RPMI7951 (cell line): Measurements from ENCODE around the gene POLR2C. TPM values are rescaled to one million over a fixed set of nuclear protein-coding genes. Genes with fewer than 3 reads are reported as not detected.
A peak's percentile ranks its signal among the peaks of the same experiment; 100 is the strongest.
"Not testable (repeated sequence)": the region's sequence is repeated elsewhere in the genome, so short reads cannot be mapped to it uniquely, and the experiment has no call there.

Experiments
- DNase-seq: peaks from one replicate; pipeline ENCODE4 v3.0.0-alpha.2; 2012; ENCODE audit warnings: low read depth
- total RNA-seq: library from RNA; depleted of rRNA; stranded (reverse); fragments of >200 nt; shearing (Covaris generic); gene quantifications from 2 replicates; pipeline ENCODE4 v1.2.3, GENCODE V29; 2014; rRNA removed

Gene POLR2C
- total RNA-seq, result 171 and 186 TPM in 2 replicates

DNA sequence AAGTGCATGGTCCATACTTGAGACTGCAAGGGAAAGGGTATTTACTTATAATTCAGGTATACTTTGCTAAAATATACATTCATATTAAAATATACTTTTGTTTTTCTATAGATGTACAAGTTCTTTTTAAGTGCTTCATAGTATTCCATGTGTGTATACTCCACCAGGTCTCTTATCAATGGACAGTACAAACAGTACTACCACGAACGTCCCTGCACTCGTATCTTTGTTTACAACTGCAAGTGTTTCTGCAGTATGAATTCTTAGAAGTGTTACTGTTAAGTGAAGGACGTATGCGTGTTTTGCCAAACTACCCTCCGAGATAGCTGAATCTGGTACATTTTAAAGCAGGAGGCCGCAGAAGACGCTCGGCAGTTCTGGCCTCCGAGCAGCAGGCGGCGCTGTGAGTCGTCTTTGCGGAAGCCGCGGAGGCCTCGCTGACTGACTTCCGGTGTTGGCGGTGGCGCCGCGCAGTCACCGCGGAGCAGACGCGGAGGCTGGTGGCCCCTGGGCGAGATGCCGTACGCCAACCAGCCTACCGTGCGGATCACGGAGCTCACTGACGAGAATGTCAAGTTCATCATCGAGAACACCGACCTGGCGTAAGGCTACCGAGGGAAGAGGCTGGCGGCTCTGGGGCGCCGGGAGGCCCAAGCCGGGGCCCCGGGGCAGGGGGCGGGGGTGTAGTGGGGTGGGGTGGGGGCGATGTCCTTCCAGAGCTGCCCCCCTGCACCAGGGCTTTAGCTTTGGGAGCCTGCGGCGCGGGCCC, at the start of gene POLR2C:
TSS of gene POLR2C (plus strand) at position 471 of the 769 bp plus-strand sequence. CDS start at position 517, 46 bp downstream.
- peak; percentile 81 for DNase-seq

DNA sequence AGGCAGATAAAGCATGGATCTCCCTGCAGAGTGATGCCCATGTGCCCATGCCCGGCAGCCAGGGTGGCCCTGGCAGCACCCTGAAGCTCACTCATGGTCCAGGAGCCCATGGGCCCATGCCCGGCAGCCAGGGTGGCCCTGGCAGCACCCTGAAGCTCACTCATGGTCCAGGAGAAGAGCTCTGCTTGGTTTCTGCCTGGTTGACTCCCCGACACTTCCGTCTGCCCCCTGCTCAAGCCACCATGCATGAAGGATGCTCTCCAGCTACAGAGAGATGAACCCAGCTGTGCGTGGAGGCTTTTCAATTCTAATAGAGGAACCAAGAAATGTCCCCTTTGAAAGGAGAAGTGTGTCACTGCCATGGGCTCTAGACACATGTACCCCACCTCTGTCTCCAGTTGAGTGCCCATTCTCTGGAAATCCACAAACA, 49.2 kb upstream of the POLR2C start:
- no peak for DNase-seq

DNA sequence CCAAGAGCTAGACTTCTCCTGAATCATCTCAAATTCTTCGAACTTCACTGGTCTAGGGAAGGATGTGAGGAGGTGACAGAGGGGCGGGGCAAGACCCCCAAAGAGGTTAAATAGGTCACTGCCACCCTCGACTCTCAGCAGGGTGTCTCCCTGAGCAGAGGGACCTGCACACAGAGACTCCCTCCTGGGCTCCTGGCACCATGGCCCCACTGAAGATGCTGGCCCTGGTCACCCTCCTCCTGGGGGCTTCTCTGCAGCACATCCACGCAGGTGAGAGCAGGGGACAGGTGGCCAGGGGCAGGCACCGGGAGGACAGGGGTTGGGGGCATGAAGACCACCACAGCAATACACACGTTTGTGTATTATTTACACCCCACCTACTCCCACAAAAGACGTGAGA, 48.7 kb upstream of the POLR2C start:
- DNase-seq, result no peak

DNA sequence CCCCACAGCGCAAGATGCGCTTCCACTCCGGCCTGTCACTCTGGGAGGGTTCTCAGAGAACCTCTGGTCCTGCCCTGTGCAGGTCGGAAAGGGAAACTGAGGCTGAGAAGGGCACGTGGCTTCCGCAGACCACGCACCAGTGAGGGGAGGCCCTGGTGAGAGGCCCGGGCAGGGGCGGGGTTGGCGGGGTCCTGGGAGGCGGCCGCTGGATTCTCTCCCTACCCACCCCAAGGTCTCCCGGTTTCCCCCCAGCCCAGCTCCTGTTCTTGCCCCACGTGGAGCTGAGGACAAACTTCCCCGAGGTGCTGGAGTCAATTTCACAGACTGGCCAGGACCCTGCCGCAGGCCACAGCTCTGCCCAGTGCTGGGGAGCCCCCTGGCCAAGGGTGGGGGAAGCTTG, 46.4 kb upstream of the POLR2C start:
- DNase-seq, result no peak

DNA sequence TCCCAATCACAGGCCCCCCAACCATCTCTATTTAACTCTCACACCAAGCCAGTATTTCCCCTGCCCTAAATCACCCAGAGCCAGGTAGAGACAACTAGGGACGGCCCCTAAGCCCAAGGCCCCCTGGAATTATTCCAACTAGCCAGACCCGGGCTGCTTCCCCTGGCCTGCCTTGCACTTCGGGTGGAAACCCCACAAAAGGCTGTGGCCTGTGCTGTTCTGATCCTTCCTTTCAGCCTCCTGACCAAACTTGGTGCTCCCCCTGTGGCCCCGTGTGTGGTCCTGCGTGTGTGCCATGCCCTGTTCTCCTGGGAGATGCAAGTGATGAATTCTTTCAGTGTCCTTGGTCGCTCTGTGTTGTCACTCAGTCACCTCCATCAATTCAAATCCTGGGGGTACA, 43.0 kb upstream of the POLR2C start:
- no peak for DNase-seq

DNA sequence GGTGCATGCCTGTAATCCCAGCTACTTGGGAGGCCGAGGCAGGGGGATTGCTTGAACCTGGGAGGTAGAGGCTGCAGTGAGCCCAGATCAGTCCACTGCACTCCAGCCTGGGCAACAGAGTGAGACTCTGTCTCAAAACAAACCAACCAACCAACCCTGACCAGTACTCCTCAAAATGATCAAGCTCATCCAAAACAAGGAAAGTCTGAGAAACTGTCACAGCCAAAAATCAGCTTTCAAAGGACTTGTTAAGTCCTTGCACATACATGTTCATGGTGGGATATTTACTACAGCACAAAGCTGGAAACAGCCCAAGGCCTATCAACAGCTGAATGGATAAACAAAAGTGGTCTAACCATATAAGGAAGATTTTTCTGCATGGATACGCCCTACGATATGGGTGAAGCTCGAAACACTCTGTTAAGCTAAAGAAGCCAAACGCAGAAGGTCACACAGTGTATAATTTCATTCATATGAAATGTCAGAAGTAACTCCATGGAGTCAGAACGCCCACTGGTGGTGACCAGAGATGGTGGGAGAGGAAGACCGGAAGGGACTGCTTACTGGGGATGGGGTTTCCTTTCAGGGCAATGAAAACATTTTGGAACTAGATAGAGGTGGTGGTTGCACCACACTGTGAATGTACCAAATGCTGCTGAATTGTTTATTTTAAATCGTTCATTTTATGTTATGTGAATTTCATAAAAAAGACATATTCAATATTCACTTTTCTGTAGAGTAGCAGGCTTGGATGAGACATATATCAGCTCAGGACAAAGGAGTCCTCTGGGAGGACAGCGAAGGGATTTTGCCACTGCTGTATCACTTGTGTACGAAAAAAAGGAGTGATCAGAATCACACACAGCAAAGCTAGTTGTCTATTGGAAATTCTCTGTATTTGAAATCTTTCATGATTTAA, 40.2 kb upstream of the POLR2C start:
- DNase-seq, result peak; percentile 74

DNA sequence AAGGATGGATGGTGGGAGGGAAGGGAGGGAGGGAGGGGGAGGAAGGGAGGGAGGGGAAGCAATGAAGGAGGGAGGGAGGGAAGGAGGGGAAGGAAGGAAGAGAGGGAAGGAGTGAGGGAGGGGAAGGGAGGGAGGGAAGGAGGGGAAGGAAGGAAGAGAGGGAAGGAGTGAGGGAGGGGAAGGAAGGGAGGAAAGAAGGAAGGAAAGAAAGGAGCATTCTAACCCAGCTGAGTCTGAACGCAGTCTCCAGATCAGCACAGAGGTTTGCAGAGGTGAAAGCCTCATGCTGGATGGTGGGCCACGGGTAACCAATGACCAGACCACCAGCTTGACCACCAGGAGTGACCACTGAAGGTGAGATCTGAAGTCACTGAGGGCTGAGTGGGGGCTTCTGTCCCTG, 39.3 kb upstream of the POLR2C start:
- no peak for DNase-seq

DNA sequence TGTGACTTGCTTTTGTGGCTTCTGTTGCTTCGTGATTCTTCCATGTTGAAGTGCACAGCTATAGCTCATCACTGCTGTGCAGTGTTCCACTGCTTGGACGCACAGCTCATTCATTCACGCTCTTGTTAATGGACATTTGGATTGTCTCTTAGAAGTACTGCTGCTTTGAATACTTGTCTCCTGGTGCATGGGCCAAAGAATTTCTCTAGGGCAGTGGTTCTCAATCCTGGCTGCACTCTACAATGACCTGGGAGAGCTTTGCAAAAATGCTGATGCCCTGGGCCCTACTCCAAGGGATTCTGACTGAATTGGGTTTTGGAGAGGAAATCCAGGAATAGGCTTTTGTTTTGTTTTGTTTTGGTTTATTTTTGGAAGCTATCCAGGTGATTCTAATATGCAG, 37.9 kb upstream of the POLR2C start:
- no peak for DNase-seq

DNA sequence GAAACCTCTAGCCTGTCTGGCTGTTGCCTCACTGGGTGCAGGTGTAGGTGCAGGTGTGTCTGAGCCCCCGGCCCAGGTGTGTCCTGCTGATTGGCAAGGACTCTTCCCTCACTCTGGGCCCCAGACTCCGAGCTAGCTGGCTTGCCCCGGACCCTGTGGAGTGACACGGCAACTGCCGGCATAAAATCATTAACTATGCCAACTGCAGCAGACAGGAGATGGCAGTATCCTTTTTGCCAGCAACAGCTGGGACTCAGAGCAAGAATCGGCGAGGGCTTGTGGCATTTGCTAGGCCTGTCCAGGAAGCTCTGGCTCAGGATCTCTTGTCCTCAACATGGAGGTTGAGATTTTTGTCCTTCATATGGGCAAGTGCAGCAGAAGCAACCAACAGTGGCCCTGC, 36.1 kb upstream of the POLR2C start:
- no peak for DNase-seq

DNA sequence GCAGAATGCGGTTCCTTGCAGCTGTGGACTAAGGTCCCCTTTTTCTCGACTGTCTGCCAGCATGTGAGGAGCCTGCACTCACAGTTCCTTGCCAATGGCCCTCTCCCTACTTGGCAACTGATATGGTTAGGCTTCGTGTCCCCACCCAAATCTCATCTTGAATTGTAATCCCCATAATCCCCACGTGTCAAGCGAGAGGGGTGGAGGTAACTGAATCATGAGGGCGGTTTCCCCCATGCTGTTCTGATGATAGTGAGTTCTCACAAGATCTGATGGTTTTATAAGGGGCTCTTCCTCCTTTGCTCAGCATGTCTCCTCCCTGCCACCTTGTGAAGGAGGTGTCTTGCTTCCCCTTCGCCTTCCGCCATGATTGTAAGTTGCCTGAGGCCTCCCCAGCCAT, 35.2 kb upstream of the POLR2C start:
- DNase-seq, result no peak

DNA sequence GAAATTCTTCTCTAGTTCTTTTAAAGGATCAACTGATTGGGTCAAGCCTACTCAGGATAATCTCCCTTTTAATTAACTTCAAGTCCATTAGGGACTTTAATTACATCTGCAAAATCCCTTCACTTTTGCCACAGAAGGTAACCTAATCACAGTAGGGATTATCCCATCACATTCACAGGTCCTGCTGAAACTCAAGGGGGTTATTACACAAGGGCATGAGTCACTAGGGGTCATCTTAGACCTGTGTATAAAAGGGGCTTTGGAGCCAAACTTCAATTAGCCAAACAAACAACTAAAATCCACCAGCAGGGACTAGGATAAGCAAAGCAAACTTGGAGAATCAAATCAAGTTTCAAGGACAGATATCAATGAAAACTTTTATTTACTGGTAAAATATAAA, 34.7 kb upstream of the POLR2C start:
- DNase-seq, result no peak

DNA sequence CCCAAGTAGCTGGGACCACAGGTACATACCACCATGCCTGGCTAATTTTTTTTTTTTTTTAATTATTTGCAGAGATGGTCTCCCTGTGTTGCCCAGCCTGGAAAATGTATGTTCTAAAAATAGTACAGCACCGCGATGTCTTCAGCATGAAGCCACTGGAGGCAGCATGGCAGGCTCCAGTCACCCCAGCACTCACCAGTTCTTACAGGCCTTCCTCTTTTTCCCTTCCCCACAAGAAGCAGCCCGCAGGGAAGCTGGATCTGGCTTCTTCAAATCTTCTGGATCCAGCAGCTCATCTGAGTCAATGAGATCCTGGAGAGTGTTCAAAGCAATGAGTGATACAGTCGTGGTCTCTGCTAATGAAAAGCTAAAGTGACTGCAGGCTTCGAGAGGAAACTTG, 31.5 kb upstream of the POLR2C start:
- no peak for DNase-seq

DNA sequence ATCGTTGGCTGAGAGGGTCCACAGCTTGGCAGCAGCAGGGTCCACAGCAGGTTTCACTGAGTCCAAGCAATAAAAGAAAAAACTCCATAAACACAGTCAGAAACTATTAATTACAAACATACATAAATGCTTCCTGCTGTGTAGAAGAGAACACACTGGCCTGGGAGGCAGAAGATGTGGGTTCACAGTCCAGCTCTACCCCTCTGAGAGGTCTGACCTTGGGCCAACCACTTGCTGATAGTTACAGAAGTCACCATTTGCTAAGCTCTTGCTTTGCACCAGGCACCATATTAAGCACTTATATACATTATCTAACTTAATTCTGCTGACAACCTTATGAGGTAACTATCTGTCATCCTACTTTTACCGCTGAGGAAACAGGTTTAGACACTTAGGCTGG, 30.0 kb upstream of the POLR2C start:
- no peak for DNase-seq

DNA sequence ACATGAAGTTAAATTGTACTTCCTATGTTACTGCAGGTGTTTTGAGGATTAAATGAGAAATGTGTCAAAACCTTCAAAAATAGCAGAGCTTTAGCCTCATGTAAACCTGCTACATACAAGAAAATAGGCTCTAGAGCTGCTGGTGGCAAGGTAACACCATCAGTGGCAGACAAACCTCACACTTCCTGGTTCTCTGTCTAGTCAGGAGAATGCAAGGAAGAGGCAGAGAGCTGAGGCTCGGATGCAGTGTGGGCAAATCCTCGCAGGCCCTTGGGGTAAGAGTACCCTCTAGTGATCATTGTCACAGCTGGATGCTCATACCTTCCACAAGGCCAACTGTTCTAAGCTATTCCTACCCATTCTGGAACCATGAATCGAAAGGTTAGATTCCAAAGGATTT, 29.5 kb upstream of the POLR2C start:
- DNase-seq, result no peak

DNA sequence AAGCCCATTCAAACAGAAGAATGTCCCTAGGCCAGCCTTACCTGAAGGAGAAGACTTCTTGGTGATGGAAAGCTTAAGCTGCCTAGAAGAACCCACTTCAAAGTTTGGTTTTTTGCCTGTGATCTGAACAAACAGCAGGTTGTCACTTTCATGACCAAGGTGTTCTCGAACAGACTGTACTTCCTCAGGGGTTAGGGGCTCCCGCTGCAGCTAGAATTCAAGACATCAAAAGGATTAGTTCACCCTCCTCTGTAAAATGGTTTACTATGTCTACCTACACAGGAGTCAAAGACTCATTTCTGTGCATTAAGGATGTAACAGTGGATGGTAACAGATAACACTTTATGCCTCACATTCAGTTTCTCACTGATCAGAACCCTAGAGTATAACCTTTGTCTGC, 28.5 kb upstream of the POLR2C start:
- DNase-seq, result no peak

DNA sequence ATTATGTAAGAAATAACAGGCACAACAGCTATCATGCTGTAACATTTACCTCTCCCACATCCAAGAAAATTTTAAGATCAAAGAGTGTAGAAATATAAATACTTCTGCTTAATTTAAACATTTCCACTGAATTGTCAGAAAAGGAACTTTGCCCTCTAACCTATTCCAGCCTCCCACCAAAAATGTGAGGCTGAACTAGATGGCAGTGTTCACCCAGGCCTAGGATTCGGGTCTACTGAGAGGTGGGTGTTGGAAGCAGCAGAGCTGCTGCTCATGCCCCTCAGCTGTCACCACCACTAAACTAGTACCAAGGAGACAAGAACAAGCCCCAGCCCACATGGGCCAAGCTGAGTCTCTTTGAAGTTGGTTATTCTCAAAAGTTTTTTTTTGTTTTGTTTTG, 26.6 kb upstream of the POLR2C start:
- no peak for DNase-seq

DNA sequence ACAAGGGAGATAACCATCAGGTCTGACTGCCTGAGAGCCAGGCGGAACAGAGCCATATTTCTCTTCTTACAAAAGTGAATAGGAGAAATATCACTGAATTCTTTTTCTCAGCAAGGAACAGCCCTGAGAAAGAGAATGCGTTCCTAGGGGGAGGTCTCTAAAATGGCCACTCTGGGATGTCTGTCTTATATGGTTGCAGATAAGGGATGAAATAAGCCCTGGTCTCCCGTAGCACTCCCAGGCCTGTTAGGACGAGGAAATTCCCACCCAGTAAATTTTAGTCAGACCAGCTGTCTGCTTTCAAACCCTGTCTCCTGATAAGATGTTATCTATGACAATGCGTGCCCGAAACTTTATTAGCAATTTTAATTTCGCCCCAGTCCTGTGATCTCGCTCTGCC, 22.5 kb upstream of the POLR2C start:
- not testable (repeated sequence) for DNase-seq

DNA sequence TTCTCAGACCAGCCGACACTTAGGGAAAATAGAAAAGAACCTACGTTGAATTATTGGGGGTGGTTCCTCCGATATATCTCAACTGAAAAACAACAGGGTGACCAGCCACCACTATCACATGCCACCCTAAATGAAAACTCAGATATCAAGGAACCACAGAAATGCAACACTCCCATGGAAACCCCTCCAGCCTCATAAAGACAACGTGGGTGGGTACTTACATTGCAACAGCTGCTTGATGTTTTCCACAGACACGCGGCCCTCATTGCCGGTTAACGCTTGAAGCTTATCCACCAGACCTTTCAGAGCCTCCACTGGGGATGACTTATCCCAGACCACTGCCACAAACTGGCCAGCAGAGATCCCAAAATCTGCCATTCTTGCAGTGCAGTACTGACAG, 21.9 kb upstream of the POLR2C start:
- DNase-seq, result not testable (repeated sequence)

DNA sequence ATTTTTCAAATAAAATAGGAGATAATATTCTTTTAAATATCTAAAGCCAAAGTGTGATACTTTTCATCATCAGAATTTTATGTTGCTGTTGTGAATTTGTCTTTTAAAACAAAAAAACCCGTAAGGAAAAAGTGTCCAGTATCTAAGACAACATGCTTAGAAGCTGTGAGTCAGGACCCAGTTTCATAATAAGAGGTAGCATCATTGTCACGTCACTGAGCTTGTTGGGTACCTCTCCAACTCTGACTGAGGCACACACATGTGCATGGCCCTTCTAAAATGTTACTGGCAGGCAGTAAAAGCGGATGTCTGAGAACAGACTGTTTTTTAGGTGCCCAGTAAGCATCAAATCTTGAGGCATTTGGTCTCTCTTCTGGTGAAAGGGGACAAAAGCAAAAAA, 17.8 kb upstream of the POLR2C start:
- DNase-seq, result no peak

DNA sequence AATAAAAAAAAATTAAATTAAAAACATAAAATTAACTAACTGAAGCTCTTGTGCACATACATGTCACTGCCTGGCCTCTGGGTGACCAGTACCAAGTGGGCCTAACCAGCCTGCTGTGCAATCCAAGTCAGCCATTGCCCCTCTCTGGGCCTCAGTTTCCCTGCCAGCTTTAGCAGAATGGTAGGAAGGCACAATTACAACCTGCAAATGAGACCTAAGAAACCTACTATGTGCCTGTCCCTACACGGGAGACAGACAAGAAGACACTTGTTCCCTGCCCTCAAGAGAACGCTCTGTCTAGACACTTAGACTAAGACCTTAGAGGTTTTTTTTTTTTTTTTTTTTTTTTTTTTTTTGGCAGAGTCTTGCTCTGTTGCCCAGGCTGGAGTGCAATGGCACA, 17.0 kb upstream of the POLR2C start:
- no peak for DNase-seq

DNA sequence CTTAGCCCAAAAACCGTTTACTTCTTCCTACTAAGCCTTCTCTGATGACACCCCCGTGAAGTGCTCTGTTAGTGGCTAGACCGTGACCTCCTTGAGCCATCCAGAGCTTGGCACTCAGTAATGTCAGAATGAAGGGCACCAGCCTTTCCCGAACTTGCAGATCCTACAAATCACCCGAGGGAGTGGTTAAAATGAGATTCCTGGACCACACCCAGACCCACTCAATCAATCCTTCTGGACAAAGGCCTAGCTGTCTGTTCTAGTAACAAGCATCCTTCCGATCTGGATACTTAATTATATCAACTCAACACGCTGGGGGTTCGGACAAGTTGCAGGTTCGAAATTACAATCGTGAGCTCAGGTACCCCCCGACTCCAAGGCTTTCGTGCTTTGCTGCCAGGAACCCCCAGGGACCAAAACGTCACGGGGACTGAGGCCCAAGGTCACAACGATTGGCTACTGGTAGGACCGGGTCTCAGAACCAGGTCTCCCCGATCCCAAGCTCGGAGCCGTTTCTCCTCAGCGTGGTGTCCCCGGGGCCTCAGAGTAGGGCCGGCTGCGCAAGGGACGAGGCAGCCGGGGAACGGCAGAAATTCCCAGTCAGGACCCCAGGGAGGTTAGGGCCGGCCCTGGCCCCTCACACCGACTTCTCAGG, 15.8 kb upstream of the POLR2C start:
- peak; percentile 46 for DNase-seq

DNA sequence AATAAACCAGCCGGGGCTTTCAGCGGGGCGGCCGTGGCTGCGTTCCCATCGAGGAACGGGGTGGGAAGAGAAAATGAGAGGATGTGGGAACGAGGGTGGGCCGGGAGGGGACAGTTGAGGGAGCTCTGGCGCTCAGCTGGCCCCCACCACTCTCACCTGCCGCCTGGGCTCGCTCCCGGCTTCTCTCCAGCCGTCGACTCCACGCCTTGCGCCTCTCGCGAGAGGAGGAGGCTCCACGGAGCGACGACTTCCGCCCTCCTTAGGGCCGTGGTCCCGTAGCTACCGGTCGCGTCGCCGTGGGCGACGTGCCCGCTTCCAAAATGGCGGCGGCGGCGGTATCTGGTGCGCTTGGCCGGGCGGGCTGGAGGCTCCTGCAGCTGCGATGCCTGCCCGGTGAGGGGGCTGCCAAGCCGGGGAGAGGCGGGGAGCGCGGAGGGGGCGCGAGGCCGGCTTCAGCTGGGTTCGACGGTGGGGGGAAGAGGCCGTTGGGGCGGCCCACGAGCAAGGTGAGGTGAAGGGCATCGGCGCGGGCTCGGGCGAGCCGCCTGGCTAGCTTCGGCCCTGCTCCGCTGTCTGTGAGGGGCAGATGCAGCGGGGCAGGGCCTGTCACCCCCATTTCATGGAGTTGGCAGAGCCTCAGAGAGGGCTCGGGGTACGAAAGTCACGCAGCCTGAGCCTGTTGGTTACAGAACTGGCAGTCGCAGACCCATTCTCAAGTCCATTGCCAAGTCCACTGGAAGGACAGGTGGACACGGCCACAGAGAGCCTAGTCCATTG, 15.1 kb upstream of the POLR2C start, which contains the start of the genes CIAPIN1 and COQ9:
TSS of gene CIAPIN1 (minus strand) at position 200 of the 777 bp plus-strand sequence. CDS start 6,457 bp downstream, outside the sequence.
TSS of gene COQ9 (plus strand) at position 294 of the 777 bp plus-strand sequence. CDS start at position 321, 27 bp downstream.
- DNase-seq, result peak; percentile 91
